MCF 10A (cell line): ENCODE data around the gene ING3. TPM values are rescaled to one million over a fixed set of nuclear protein-coding genes. Genes with fewer than 3 reads are reported as not detected.
"Not testable (repeated sequence)": the region's sequence is repeated elsewhere in the genome, so short reads cannot be mapped to it uniquely, and the experiment has no call there.

Experiments
- BruUV-seq: library from RNA; stranded (reverse); fragments of 400-500 nt; replicated peaks from 2 replicates; lab custom pipeline; 2021; lab: Mats Ljungman, UMichigan
- CTCF ChIA-PET: fragments of 300-600 bp; sonication (Branson Sonifier 250); formaldehyde crosslinking; extraction: SDS; loops from one replicate; lab custom pipeline; 2021; ENCODE audit warnings: antibody characterized with exemption, inconsistent platforms; lab: Yijun Ruan, JAX
- POLR2A ChIA-PET: fragments of 300-600, 350-650 bp; sonication (Branson Sonifier 250); formaldehyde crosslinking; extraction: SDS; loops from one replicate; lab custom pipeline; 2020; ENCODE audit warnings: antibody characterized with exemption, inconsistent platforms; lab: Yijun Ruan, JAX
- DNase-seq: peaks from one replicate; pipeline ENCODE4 v3.0.0-alpha.2; 2018; ENCODE audit not compliant: unreplicated experiment
- H3K27ac Mint-ChIP-seq: one replicate; pipeline ENCODE4 v1.8.0; 2022; ENCODE audit warnings: mild to moderate bottlenecking, low read depth, mixed read lengths; ENCODE audit not compliant: unreplicated experiment
- H3K27me3 Mint-ChIP-seq: one replicate; pipeline ENCODE4 v1.8.0; 2022; ENCODE audit warnings: mixed read lengths; ENCODE audit not compliant: insufficient read depth, unreplicated experiment
- H3K36me3 Mint-ChIP-seq: one replicate; pipeline ENCODE4 v1.8.0; 2022; ENCODE audit warnings: mild to moderate bottlenecking, moderate library complexity, mixed read lengths; ENCODE audit not compliant: insufficient read depth, unreplicated experiment
- H3K4me1 Mint-ChIP-seq: one replicate; pipeline ENCODE4 v1.8.0; 2022; ENCODE audit warnings: mixed read lengths; ENCODE audit not compliant: insufficient read depth, unreplicated experiment
- H3K4me3 Mint-ChIP-seq: one replicate; pipeline ENCODE4 v1.8.0; 2022; ENCODE audit warnings: mild to moderate bottlenecking, moderate library complexity, mixed read lengths; ENCODE audit not compliant: unreplicated experiment
- H3K9me3 Mint-ChIP-seq: one replicate; pipeline ENCODE4 v1.8.0; 2022; ENCODE audit warnings: mixed read lengths; ENCODE audit not compliant: unreplicated experiment
- intact Hi-C: fragments of 100-400 bp; cut with micrococcal nuclease; formaldehyde crosslinking; loops from 2 replicates; pipeline ENCODE4 v1.14.1; 2022
- total RNA-seq: library from RNA; stranded (reverse); gene quantifications from 2 replicates; pipeline ENCODE4 v1.2.3, GENCODE V29; 2022
- TF ChIP-seq, protein P1 (sequence below): fragments of 200-600 bp; IDR thresholded peaks from one replicate; pipeline ENCODE4 v1.8.0; 2022; ENCODE audit warnings: antibody characterized with exemption, mild to moderate bottlenecking; ENCODE audit not compliant: unreplicated experiment

Gene ING3
- total RNA-seq, 1 experiment from 2014 or later = 18.9 TPM

GRCh38 chr7:120981117-120981516 lies 30.5 kb downstream of the ING3 start:
- H3K9me3 Mint-ChIP-seq = no peaks in the 10 kb centered on the region
- intact Hi-C loops = loop anchor here (10.0 kb wide), 1 partner anchor 564 kb away; no protein-coding TSS in a partner anchor
- H3K27ac Mint-ChIP-seq = no peak overlapping the region
- ChIA-PET CTCF (no interaction called here), POLR2A (no interaction called here)
- no TSS peak for BruUV-seq
- H3K4me3 Mint-ChIP-seq = no peak overlapping the region
- no peaks in the 10 kb centered on the region for H3K27me3 Mint-ChIP-seq
- peaks cover 7% of the 10 kb centered on the region for H3K4me1 Mint-ChIP-seq
- TF ChIP-seq, protein P1, sequence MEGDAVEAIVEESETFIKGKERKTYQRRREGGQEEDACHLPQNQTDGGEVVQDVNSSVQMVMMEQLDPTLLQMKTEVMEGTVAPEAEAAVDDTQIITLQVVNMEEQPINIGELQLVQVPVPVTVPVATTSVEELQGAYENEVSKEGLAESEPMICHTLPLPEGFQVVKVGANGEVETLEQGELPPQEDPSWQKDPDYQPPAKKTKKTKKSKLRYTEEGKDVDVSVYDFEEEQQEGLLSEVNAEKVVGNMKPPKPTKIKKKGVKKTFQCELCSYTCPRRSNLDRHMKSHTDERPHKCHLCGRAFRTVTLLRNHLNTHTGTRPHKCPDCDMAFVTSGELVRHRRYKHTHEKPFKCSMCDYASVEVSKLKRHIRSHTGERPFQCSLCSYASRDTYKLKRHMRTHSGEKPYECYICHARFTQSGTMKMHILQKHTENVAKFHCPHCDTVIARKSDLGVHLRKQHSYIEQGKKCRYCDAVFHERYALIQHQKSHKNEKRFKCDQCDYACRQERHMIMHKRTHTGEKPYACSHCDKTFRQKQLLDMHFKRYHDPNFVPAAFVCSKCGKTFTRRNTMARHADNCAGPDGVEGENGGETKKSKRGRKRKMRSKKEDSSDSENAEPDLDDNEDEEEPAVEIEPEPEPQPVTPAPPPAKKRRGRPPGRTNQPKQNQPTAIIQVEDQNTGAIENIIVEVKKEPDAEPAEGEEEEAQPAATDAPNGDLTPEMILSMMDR = no peak
- DNase-seq = no peak
- peaks cover under 1% of the 10 kb centered on the region for H3K36me3 Mint-ChIP-seq

- no peak overlapping the region for H3K27ac Mint-ChIP-seq
- no peaks in the 10 kb centered on the region for H3K9me3 Mint-ChIP-seq
- no peaks in the 10 kb centered on the region for H3K36me3 Mint-ChIP-seq
- TF ChIP-seq, protein P1 = no peak
- H3K27me3 Mint-ChIP-seq = no peaks in the 10 kb centered on the region
- intact Hi-C loops = loop anchor here (10.0 kb wide), 1 partner anchor 563 kb away; no protein-coding TSS in a partner anchor
- no peak overlapping the region for H3K4me3 Mint-ChIP-seq
- no TSS peak for BruUV-seq
- ChIA-PET CTCF (interaction anchor here (0.6 kb wide), 1 partner anchor 353 kb away, joined by 4 read pairs; no protein-coding TSS in a partner anchor), POLR2A (no interaction called here)
- H3K4me1 Mint-ChIP-seq = peaks cover 7% of the 10 kb centered on the region
- DNase-seq = peak; percentile 46
Observed at GRCh38 chr7:120981888-120982615, 31.5 kb downstream of the ING3 start.

DNA sequence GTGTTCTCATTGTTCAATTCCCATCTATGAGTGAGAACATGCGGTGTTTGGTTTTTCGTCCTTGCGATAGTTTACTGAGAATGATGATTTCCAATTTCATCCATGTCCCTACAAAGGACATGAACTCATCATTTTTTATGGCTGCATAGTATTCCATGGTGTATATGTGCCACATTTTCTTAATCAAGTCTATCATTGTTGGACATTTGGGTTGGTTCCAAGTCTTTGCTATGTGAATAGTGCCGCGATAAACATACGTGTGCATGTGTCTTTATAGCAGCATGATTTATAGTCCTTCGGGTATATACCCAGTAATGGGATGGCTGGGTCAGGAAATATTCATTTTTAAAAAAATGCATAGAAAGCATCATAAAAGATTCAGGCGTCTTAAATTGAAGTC lies 33.0 kb downstream of the ING3 start:
- H3K9me3 Mint-ChIP-seq, H3K4me3 Mint-ChIP-seq, BruUV-seq, H3K27ac Mint-ChIP-seq, CTCF ChIA-PET, DNase-seq, POLR2A ChIA-PET, H3K4me1 Mint-ChIP-seq, H3K27me3 Mint-ChIP-seq, H3K36me3 Mint-ChIP-seq: not testable (repeated sequence)
- intact Hi-C loops = loop anchor here (10.0 kb wide), 1 partner anchor 561 kb away; no protein-coding TSS in a partner anchor

GRCh38 chr7:120984406-120984805 lies 33.8 kb downstream of the ING3 start:
- CTCF ChIA-PET = interaction anchor here (5.8 kb wide), 1 partner anchor 99 kb away, joined by 69 read pairs; no protein-coding TSS in a partner anchor
- peaks cover 13% of the 10 kb centered on the region for H3K4me1 Mint-ChIP-seq
- no peaks in the 10 kb centered on the region for H3K9me3 Mint-ChIP-seq
- no peak for DNase-seq
- TF ChIP-seq, protein P1 = no peak
- intact Hi-C loops = loop anchor here (10.0 kb wide), 1 partner anchor 560 kb away; no protein-coding TSS in a partner anchor
- BruUV-seq = no TSS peak
- H3K27me3 Mint-ChIP-seq = peaks cover 13% of the 10 kb centered on the region
- POLR2A ChIA-PET = no interaction called here
- H3K4me3 Mint-ChIP-seq = no peak overlapping the region
- no peak overlapping the region for H3K27ac Mint-ChIP-seq
- H3K36me3 Mint-ChIP-seq = no peaks in the 10 kb centered on the region
